ENCODE results near the gene BEND2. TPM values are rescaled to one million over a fixed set of nuclear protein-coding genes. Genes with fewer than 3 reads are reported as not detected.
A peak's percentile ranks its signal among the peaks of the same experiment; 100 is the strongest.

BEND2 gene
- total and polyA plus RNA-seq, 12 donors, result 0.08 to 0.10 TPM; not detected in 10

DNA sequence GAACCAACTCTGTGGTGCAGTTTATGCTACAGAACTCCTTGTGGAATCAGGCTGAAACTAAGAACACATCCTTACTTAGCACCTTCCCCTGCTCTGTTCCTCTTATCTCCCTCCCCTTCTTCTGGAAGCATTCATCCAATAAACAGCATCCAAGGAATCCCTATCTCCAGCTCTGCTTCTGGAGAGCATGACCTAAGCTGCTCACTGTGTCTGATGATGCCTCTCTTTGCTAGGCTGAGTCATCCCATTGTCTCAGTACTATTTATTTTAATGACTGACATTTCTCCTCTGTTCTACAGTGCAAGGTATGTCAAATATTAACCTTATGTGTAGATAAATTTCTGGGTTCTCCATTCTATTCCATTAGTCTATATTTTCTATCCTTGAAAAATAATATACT, 71.2 kb downstream of the BEND2 start:
- ATAC-seq (peak in 3 of 8 donors; percentile 18 to 63 (median 39)), DNase-seq (no peak)
- H3K27ac ChIP-seq, result no peak overlapping the region
- TF ChIP-seq, protein P1, sequence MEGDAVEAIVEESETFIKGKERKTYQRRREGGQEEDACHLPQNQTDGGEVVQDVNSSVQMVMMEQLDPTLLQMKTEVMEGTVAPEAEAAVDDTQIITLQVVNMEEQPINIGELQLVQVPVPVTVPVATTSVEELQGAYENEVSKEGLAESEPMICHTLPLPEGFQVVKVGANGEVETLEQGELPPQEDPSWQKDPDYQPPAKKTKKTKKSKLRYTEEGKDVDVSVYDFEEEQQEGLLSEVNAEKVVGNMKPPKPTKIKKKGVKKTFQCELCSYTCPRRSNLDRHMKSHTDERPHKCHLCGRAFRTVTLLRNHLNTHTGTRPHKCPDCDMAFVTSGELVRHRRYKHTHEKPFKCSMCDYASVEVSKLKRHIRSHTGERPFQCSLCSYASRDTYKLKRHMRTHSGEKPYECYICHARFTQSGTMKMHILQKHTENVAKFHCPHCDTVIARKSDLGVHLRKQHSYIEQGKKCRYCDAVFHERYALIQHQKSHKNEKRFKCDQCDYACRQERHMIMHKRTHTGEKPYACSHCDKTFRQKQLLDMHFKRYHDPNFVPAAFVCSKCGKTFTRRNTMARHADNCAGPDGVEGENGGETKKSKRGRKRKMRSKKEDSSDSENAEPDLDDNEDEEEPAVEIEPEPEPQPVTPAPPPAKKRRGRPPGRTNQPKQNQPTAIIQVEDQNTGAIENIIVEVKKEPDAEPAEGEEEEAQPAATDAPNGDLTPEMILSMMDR (IDR thresholded peaks at IDR 0.05), result no peak
- no peak overlapping the region for H3K4me3 ChIP-seq
- H3K27me3 ChIP-seq, result no peaks in the 10 kb centered on the region
- no peaks in the 10 kb centered on the region for H3K9me3 ChIP-seq
- H3K4me1 ChIP-seq, result no peaks in the 10 kb centered on the region
- intact Hi-C loops (cut with DNase I), result no loop called here
- H3K36me3 ChIP-seq, result no peaks in the 10 kb centered on the region

DNA sequence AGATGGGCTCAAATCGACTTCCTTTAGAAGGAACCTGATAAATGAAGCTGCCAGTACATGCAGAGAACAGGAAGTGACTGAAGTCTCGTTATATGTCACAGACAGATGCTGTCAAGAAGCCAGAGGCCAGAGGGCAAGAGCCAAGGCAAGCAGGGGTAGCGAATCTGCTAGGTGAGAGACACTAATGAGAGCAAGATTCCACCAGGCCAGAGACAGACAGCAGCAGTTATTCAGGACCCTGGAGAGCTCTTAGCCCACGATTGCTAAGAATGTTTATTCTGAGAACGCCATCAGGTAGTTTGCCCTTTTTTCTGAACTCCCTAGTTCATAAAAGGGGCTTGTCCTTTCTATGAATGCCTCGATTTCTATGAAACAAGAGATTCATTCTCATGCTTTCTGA, 73.7 kb downstream of the BEND2 start:
- no peaks in the 10 kb centered on the region for H3K9me3 ChIP-seq
- no peak overlapping the region for H3K27ac ChIP-seq
- intact Hi-C loops (cut with DNase I), result no loop called here
- H3K27me3 ChIP-seq, result no peaks in the 10 kb centered on the region
- H3K36me3 ChIP-seq, result no peaks in the 10 kb centered on the region
- TF ChIP-seq, protein P1 (IDR thresholded peaks at IDR 0.05), result no peak
- 16 to 19% methylated on average over 6 of the region's 6 CpGs for WGBS, 2 donors
- no peaks in the 10 kb centered on the region for H3K4me1 ChIP-seq
- ATAC-seq (peak in 1 of 8 donors; percentile 29), DNase-seq (peak in 1 of 2 donors; percentile 7)
- H3K4me3 ChIP-seq, result no peak overlapping the region

DNA sequence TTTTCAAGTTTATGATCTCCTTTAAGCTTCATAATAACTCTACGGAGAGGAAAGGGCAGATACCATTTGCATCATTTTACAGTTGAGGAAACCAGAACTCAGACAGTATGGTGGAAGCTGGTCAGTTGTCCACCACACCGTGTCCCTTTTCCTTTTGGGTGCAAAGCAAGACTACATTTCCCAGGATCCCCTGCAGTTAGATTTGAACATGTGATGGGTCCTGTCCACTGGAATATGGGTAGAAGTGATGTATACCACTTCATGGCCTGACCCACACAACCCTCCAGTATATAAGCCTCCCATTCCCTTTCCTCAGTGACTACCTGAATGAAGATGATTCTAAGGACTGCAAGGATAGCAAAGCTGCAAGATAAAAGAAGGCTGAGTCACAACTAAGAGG, 74.7 kb downstream of the BEND2 start:
- DNase-seq (no peak), ATAC-seq (no peak)
- Histone ChIP-seq H3K27me3 (no peaks in the 10 kb centered on the region), H3K9me3 (no peaks in the 10 kb centered on the region), H3K27ac (no peak overlapping the region), H3K36me3 (no peaks in the 10 kb centered on the region), H3K4me1 (no peaks in the 10 kb centered on the region), H3K4me3 (no peak overlapping the region)
- TF ChIP-seq, protein P1 (IDR thresholded peaks at IDR 0.05), result no peak
- intact Hi-C loops (cut with DNase I), result no loop called here
- 69 to 78% methylated on average over 2 of the region's 2 CpGs for WGBS, 2 donors

DNA sequence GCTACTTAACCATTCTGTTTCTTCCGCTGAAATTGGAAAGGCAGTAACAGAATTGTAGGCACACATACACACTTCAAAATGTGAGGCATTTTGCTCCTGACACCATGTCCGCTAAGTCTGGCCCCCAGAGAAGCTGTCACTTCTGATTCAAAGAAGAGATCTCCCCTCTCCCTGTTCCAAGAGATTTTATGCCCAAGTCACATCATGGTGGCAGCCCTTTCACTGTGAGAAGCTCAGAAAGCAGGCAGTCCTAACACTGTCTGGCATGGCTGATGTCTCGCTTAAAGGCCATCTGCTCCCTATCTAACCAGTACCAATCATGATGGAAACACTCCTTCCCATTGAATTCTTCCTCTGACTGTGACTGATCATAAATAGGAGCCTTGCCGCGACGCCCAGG, 83.9 kb downstream of the BEND2 start:
- Histone ChIP-seq H3K27me3 (peaks cover 0 to 6% (median 0%) of the 10 kb centered on the region in 7 donors), H3K27ac (no peak overlapping the region), H3K4me1 (no peaks in the 10 kb centered on the region), H3K9me3 (no peaks in the 10 kb centered on the region), H3K4me3 (no peak overlapping the region), H3K36me3 (no peaks in the 10 kb centered on the region)
- DNase-seq, result no peak
- TF ChIP-seq, protein P1 (IDR thresholded peaks at IDR 0.05), result no peak
- intact Hi-C loops (cut with DNase I), result no loop called here
- 82% methylated on average over 6 of the region's 6 CpGs for WGBS, 2 donors
- ATAC-seq, result no peak
